ENCODE data around the gene GMDS. TPM values are rescaled to one million over a fixed set of nuclear protein-coding genes. Genes with fewer than 3 reads are reported as not detected.

Gene GMDS
- total RNA-seq, 1 donor from 2014 or later: 12.6 TPM

DNA sequence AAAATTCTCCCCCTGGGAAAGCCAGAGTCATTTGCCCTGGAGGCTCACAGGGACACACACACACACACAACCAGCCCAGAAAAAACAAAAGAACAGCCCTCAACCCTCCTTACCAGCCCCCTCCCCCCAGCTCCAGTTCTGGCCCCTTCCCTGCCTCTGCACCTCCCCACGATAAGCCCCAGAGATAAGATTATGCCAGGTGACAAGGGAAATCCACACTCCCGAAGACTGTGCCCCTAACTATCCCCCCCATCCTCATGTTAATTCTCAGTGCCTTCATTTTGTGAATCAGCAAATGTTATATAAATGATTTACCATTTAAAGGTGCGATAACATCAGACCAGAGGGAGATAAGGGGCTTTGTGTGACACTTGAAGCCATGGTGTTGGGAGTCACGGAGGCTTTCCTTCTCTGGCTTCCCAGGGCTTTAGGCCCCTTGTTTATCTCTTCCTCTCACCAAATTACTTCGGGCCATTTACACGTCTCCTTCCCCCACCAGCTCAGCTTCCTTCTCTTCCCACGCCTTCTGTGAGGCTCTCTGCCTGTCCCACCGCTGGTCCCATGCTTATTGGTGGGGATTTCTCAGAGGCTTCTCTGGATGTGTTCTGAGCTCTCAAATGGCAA is 648.2 kb downstream of the GMDS start:
- DNase-seq: no peak

DNA sequence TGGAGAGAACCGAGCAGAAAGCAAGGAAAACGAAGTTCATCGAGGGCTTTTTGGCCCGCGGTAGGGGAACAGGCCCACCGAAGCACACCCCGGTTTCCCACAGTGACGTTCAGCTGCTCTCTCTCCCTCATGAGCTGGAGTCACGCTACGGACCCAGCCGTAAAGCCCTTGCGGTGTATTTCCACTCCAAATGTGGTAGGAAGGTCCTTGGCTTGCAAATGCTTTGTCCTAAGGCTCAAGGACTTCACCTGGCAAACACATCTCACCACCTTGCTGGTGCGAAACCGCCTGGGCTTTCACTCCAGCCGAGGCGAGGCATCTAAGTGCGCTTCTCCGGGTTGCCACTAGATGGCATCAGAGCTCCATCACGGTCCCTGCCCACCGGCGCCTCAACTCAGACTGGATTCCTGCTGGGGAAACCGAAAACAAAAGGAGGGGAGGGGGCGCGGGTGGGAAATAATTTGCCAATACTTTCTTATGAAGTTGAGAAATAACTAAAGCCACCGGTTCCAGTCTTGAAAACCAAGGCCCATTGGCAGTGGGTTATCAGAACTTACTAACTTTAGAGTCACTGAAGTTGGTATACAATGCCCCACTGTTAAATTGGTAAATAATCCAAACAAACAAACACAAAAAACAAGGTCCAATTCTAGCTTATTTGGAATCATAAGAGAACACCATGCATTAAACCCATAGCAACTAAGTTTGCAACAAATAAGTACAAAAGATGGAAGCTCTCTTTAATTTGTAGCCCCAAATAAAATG is 649.1 kb downstream of the GMDS start:
- DNase-seq: peak; percentile 73

DNA sequence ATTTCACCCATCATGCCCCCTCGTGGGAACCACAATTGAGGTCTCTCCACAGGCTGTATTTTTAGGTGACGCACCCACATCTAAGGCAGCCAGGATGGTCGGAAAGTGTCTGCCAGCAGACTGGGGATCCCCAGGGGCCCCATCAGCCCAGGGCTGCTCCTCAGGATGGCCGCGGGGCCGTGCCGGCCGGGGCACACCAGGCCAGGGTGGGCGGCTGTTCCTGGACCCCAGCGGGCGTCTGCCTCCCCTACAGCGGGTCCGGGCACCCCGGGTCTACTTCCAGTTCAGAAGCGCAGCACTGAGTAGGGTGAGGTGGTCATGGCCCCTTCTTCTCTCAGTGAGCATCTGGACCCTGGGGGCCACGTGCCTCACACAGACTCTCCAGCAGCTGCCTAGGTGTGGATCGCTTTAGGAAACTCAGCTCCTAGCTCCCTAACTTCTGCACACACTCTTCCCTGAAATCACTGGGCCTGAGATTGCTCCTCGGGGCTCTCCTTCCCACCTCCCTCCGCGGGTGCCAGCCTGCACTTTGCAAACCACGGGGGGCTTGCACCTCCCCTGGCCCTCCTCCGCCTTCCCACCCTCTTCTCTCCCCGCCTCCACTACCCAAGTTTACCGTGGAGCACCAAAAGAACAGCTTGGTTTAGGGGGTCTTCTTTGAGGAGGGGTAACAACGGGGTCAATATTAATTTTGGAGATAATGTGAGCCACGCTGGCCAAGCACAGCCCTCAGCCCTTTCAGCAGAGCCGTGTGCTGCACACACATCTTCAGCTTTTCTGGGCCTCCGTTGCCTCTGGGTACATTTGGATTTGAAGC is 649.9 kb downstream of the GMDS start:
- no peak for DNase-seq

- no peak for DNase-seq
These were observed 650.8 kb downstream of the GMDS start for GRCh38 chr6:1594445-1595200.

- no peak for DNase-seq
These were observed 651.5 kb downstream of the GMDS start for GRCh38 chr6:1593958-1594314.

DNA sequence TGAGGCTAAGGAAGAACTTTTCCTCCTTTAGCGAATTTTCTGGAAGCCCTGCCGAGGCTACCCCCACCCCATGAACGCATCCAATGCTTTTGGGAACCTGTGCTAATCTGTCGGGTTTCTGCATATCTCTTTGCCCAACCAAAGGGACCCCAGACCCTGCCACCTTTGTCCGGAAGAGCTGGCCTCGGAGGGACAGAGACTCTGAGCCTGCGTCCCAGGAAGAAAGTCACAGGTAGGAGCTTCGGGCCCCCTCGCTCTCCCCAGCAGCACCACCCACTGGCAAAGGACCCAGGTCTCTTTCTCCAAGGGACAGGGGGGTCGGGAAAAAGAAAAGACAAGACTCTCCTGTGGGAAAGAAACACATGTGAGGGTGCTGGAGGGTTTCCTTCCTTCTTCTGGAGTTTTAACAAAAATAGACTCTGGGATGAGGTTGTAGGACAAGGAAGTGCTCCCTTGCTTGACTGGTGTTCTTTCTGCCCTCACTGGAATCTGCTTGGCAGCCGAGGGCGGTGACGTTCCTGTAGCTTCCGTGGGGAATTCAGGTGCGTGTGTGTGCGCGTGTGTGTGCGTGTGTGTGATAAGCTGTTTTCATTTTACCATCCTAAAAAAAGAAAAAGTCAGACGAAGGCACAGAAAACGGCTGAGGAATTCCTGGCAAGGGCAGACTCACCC is 652.0 kb downstream of the GMDS start:
- peak; percentile 5 for DNase-seq

DNA sequence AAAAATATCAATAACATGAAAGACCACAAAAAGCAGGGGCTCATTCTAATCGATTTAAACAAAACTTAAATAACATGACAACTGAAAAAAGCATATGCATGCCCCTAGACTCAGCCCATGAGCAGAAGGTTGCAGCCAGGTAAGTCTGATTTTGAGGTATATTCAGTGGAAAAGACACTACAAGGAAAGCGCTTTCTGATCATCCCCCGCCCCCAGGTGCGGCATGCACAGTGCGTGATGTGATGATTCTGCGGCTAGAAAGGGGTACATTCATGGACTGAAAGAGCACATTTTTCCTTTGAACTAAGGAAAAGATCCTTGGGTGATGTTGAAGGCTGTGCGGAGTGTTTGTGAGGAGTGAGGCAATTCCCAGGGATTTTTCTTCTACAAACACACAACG is 652.6 kb downstream of the GMDS start:
- DNase-seq: no peak

- DNase-seq: no peak
These were observed 653.5 kb downstream of the GMDS start for GRCh38 chr6:1591926-1592325.

DNA sequence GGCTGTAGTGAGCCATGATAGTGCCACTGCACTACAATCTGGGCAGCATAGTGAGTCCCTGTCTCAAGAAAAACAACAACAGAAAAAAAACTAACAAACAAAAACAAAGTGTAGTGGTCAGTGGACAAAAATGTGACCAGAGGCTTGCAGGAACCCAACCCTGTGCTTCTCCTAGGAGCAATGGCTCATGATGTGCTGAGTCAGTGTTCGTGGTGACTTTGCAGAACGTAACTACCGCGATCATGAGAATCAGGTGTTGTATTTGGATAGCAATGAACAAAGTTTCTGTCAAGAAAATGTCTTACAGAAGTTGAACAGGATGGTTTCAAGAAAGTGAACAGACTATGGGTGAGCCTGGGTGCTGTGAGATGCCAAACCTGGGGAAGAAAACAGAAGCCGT is 654.2 kb downstream of the GMDS start:
- no peak for DNase-seq

DNA sequence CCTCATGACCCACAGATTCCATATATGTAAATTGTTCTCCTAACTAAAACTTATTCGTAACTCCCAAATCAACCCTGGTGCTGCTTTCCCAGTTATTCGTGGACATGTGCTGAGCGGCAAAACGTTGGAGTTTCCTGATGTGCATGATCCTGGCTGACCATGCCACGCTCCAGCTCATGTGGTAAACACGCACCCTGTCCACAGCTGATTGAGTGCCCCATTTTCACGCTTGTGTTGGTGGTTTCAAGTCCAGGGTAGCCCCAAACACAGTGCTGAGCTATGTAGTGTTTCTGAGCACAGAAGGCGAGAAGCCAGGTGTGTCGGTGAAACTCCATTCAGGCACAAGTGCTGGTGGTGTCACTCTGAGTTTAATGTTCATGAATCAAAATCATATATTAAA is 654.8 kb downstream of the GMDS start:
- DNase-seq: no peak

DNA sequence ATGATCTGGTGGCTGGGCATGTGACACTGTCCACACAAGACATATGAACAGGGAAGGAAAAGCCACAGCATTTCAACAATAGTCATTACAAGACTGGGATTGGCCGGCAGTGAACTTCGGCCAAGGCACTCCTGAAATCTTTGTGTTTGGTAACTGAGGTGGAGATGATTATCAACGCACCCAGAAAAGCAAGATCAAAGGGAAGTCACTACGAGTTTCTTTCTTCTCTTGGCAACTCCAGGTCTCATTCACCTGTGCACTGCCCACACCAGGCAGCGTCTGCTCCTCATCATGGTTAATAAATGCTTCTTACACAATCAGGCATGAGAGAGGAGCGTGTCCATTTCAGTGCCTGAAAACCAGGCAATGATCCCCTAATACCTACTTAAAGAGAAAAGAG is 656.2 kb downstream of the GMDS start:
- DNase-seq: no peak

GRCh38 chr6:1587977-1588376 is 657.4 kb downstream of the GMDS start:
- no peak for DNase-seq

- no peak for DNase-seq
These were observed 657.9 kb downstream of the GMDS start for GRCh38 chr6:1587546-1587945.

DNA sequence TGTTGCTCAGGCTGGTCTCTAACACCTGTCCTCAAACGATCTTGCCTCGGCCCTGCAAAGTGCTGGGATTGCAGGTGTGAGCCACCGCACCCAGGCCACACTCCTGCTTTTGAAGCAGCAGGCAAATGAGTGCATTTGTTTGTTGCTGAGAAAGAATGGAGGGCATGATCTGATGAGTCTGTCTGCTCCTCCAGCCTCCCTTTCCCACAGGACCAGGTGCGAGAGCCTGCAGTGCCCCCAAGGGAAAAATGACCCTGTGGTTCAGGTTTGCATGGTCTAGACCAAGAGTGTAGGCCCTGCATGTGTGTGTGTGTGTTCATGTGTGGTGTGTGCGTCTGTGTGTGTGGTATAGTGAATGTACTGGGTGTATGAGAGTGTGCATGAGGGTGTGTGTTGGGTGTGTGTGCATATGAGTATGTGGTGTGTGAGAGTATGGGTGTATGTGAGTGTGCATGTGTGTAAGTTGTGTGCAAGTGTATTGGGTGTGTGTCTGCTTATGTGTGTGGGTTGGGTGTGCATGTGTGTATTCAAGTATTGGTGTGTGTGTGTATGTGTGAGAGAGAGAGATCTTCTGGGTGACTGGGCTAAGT is 658.4 kb downstream of the GMDS start:
- DNase-seq: no peak

GRCh38 chr6:1586256-1586655 is 659.1 kb downstream of the GMDS start:
- no peak for DNase-seq

GRCh38 chr6:1585669-1586049 is 659.7 kb downstream of the GMDS start:
- no peak for DNase-seq

- DNase-seq: no peak
These were observed 660.3 kb downstream of the GMDS start for GRCh38 chr6:1584996-1585668.

- DNase-seq: no peak
These were observed 661.3 kb downstream of the GMDS start for GRCh38 chr6:1584146-1584545.

- DNase-seq: no peak
These were observed 664.0 kb downstream of the GMDS start for GRCh38 chr6:1581120-1581991.

DNA sequence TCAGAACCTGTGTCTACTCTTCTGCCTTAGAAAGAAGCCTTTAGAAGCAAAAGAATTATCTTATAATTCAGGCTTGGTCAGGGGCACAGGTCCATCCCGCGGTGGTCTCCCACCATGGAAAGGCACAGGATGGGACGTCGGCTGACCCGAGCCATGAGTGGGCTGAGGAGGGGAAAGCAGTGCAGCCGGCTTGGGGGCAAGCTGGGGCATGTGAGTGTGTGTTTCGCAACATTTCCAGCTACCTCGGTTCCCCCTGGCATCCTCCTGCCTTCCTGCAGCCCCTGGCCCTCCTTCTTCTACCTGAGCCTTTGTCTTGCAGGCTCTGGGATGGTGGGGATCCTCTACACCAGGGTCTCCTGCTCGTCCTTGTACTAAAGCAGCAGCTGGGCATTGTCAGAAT is 664.8 kb downstream of the GMDS start:
- DNase-seq: no peak
